Measurements from ENCODE around the gene C16orf96.

C16orf96 gene

GRCh38 chr16:4515611-4516233 is 40.4 kb upstream of the C16orf96 start:
- Histone ChIP-seq H3K9me2 (ENCODE audit: low read depth, low read length) (no peaks in the 10 kb centered on the region), H3K27ac (ENCODE audit: low read depth, low read length, poor library complexity, severe bottlenecking) (no peak overlapping the region), H3K9me3 (ENCODE audit: low read length) (no peaks in the 10 kb centered on the region), H3K4me3 (ENCODE audit: low read depth, low read length, poor library complexity, severe bottlenecking) (no peak overlapping the region), H3K36me3 (ENCODE audit: insufficient read depth, low read length) (peaks cover 22% of the 10 kb centered on the region), H3K4me1 (ENCODE audit: insufficient read depth, low read length, severe bottlenecking) (no peaks in the 10 kb centered on the region), H3K79me2 (ENCODE audit: insufficient read depth, low read length) (no peaks in the 10 kb centered on the region), H3K9ac (ENCODE audit: low read length) (no peak overlapping the region), H3K4me2 (ENCODE audit: low read length) (no peak overlapping the region), H4K20me1 (ENCODE audit: insufficient read depth, low read length) (no peaks in the 10 kb centered on the region), H3K27me3 (ENCODE audit: insufficient read depth, low read length) (no peaks in the 10 kb centered on the region), H3F3A (ENCODE audit: insufficient read depth, low read length) (no peaks in the 10 kb centered on the region), H2AFZ (ENCODE audit: low read length) (no peak overlapping the region)
- TF ChIP-seq EZH2 (IDR thresholded peaks at IDR 0.05; ENCODE audit: borderline replicate concordance, low read length): no peak
- TF ChIP-seq CTCF (IDR thresholded peaks at IDR 0.05; ENCODE audit: low read length): no peak

- H2AFZ ChIP-seq (ENCODE audit: low read length): no peak overlapping the region
- H3K9me3 ChIP-seq (ENCODE audit: low read length): no peaks in the 10 kb centered on the region
- no peak overlapping the region for H3K27ac ChIP-seq (ENCODE audit: low read depth, low read length, poor library complexity, severe bottlenecking)
- H3K79me2 ChIP-seq (ENCODE audit: insufficient read depth, low read length): no peaks in the 10 kb centered on the region
- H3K36me3 ChIP-seq (ENCODE audit: insufficient read depth, low read length): peaks cover 1% of the 10 kb centered on the region; the same call in 1 of the 2 replicates
- no peaks in the 10 kb centered on the region for H3K9me2 ChIP-seq (ENCODE audit: low read depth, low read length)
- TF ChIP-seq EZH2 (IDR thresholded peaks at IDR 0.05; ENCODE audit: borderline replicate concordance, low read length) (no peak), CTCF (IDR thresholded peaks at IDR 0.05; ENCODE audit: low read length) (peak; percentile 87)
- H3K4me3 ChIP-seq (ENCODE audit: low read depth, low read length, poor library complexity, severe bottlenecking): no peak overlapping the region
- H3F3A ChIP-seq (ENCODE audit: insufficient read depth, low read length): no peaks in the 10 kb centered on the region
- no peaks in the 10 kb centered on the region for H3K4me1 ChIP-seq (ENCODE audit: insufficient read depth, low read length, severe bottlenecking)
- H3K9ac ChIP-seq (ENCODE audit: low read length): no peak overlapping the region
- no peaks in the 10 kb centered on the region for H3K27me3 ChIP-seq (ENCODE audit: insufficient read depth, low read length)
- no peak overlapping the region for H3K4me2 ChIP-seq (ENCODE audit: low read length)
- no peaks in the 10 kb centered on the region for H4K20me1 ChIP-seq (ENCODE audit: insufficient read depth, low read length)
Observed at GRCh38 chr16:4517812-4518680, 38.1 kb upstream of the C16orf96 start.

GRCh38 chr16:4519274-4520058 is 36.7 kb upstream of the C16orf96 start:
- Histone ChIP-seq H4K20me1 (ENCODE audit: insufficient read depth, low read length) (no peaks in the 10 kb centered on the region), H3K27ac (ENCODE audit: low read depth, low read length, poor library complexity, severe bottlenecking) (no peak overlapping the region), H3F3A (ENCODE audit: insufficient read depth, low read length) (no peaks in the 10 kb centered on the region), H3K4me3 (ENCODE audit: low read depth, low read length, poor library complexity, severe bottlenecking) (no peak overlapping the region), H3K4me2 (ENCODE audit: low read length) (no peak overlapping the region), H3K4me1 (ENCODE audit: insufficient read depth, low read length, severe bottlenecking) (no peaks in the 10 kb centered on the region), H3K9ac (ENCODE audit: low read length) (no peak overlapping the region), H3K9me2 (ENCODE audit: low read depth, low read length) (no peaks in the 10 kb centered on the region), H3K79me2 (ENCODE audit: insufficient read depth, low read length) (no peaks in the 10 kb centered on the region), H3K36me3 (ENCODE audit: insufficient read depth, low read length) (no peaks in the 10 kb centered on the region), H3K9me3 (ENCODE audit: low read length) (no peaks in the 10 kb centered on the region), H3K27me3 (ENCODE audit: insufficient read depth, low read length) (no peaks in the 10 kb centered on the region), H2AFZ (ENCODE audit: low read length) (no peak overlapping the region)
- TF ChIP-seq EZH2 (IDR thresholded peaks at IDR 0.05; ENCODE audit: borderline replicate concordance, low read length) (no peak), CTCF (IDR thresholded peaks at IDR 0.05; ENCODE audit: low read length) (no peak)

All from OCI-LY1 (cell line).